GM12872 (cell line): ENCODE data around the gene SHROOM1.

ENCODE experiments used
- TF ChIP-seq, protein P1 (sequence below): IDR thresholded peaks from 3 replicates; pipeline ENCODE4 v1.5.1; 2011; ENCODE audit warnings: low read depth, mild to moderate bottlenecking, low read length, moderate library complexity; ENCODE audit not compliant: insufficient read depth

The SHROOM1 gene

DNA sequence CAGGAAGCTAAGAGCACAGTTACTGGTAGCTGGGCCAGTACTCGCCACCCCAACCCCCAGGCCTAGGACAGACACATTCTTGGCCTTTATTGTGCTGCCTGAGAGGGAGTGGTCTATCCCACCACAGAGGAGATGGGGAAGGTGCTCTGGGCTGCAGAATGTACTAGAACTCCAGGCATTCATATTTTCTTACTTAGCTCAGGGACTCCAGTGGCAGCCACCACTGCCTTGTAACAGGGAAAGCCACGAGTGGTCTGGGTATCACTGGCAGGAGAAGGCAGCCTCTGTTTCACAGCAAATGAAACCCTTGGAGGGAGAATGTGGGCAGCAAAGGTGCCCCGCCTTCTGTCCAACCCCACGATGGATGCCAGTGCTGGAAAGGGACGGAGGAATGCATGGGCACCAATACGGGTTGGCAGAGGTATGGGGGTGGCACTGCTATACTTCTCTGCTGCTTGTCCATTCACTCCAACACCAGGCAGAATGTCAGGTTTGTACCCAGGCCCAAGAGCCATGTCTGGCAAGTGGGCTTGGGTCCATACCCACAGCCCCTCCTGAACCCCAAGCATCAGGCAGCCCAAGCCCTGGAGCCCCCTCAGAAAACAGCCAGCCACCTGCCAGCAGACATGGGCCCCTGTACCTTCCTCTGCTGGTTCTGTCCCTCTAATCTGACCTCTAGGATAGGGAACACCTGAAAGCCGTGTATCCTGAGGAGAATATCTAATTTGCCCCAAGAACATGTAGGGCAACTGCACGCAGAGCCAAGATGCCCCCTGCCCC, 58.0 kb downstream of the SHROOM1 start:
- TF ChIP-seq, protein P1, sequence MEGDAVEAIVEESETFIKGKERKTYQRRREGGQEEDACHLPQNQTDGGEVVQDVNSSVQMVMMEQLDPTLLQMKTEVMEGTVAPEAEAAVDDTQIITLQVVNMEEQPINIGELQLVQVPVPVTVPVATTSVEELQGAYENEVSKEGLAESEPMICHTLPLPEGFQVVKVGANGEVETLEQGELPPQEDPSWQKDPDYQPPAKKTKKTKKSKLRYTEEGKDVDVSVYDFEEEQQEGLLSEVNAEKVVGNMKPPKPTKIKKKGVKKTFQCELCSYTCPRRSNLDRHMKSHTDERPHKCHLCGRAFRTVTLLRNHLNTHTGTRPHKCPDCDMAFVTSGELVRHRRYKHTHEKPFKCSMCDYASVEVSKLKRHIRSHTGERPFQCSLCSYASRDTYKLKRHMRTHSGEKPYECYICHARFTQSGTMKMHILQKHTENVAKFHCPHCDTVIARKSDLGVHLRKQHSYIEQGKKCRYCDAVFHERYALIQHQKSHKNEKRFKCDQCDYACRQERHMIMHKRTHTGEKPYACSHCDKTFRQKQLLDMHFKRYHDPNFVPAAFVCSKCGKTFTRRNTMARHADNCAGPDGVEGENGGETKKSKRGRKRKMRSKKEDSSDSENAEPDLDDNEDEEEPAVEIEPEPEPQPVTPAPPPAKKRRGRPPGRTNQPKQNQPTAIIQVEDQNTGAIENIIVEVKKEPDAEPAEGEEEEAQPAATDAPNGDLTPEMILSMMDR = no peak
